ENCODE measurements around the gene RAD51B. TPM values are rescaled to one million over a fixed set of nuclear protein-coding genes. Genes with fewer than 3 reads are reported as not detected.
A peak's percentile ranks its signal among the peaks of the same experiment; 100 is the strongest.

Gene RAD51B
- polyA plus RNA-seq, 3 donors: 3.6 to 11.6 (median 9.4) TPM

GRCh38 chr14:68239988-68240771, 420.6 kb downstream of the RAD51B start:
- Histone ChIP-seq H2AFZ (ENCODE audit: insufficient read depth, low read depth, low read length, poor library complexity, severe bottlenecking) (peak overlapping the region; percentile 8), H3K4me3 (replicated peaks in 1 of 3; ENCODE audit: low read depth in 2 of 3, low read length in 3 of 3) (no peak overlapping the region), H3K27me3 (ENCODE audit: control insufficient read depth in 2 of 2, insufficient read depth in 2 of 2, low read length in 2 of 2) (no peaks in the 10 kb centered on the region), H3K9ac (ENCODE audit: insufficient read depth, low read length, poor library complexity, severe bottlenecking) (no peak overlapping the region), H4K20me1 (ENCODE audit: insufficient read depth, low read length) (no peaks in the 10 kb centered on the region), H3K79me2 (ENCODE audit: insufficient read depth, low read length) (no peaks in the 10 kb centered on the region), H3K27ac (ENCODE audit: low read depth in 1 of 2, low read length in 2 of 2) (no peak overlapping the region), H3K4me1 (ENCODE audit: control insufficient read depth in 1 of 2, insufficient read depth in 2 of 2, low read length in 2 of 2) (peaks cover 5% of the 10 kb centered on the region in 2 donors), H3K9me3 (replicated peaks in 1 of 2; ENCODE audit: control insufficient read depth in 1 of 2, insufficient read depth in 1 of 2, low read length in 2 of 2) (no peaks in the 10 kb centered on the region), H3K4me2 (replicated peaks; ENCODE audit: extremely low read depth, low read length, poor library complexity, severe bottlenecking) (no peak overlapping the region), H3K36me3 (replicated peaks in 1 of 2; ENCODE audit: control insufficient read depth in 1 of 2, insufficient read depth in 2 of 2, low read length in 2 of 2) (no peaks in the 10 kb centered on the region)
- peaks cover 11% of the 10 kb centered on the region for H3K4me1 Mint-ChIP-seq
- TF ChIP-seq, protein P1, sequence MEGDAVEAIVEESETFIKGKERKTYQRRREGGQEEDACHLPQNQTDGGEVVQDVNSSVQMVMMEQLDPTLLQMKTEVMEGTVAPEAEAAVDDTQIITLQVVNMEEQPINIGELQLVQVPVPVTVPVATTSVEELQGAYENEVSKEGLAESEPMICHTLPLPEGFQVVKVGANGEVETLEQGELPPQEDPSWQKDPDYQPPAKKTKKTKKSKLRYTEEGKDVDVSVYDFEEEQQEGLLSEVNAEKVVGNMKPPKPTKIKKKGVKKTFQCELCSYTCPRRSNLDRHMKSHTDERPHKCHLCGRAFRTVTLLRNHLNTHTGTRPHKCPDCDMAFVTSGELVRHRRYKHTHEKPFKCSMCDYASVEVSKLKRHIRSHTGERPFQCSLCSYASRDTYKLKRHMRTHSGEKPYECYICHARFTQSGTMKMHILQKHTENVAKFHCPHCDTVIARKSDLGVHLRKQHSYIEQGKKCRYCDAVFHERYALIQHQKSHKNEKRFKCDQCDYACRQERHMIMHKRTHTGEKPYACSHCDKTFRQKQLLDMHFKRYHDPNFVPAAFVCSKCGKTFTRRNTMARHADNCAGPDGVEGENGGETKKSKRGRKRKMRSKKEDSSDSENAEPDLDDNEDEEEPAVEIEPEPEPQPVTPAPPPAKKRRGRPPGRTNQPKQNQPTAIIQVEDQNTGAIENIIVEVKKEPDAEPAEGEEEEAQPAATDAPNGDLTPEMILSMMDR (IDR thresholded peaks at IDR 0.05): no peak
- H3K4me3 Mint-ChIP-seq: no peak overlapping the region
- H3K27me3 Mint-ChIP-seq (ENCODE audit: low read depth in 3 of 3): peaks cover 0 to 2% (median 0%) of the 10 kb centered on the region in 3 donors
- intact Hi-C loops (cut with micrococcal nuclease): no loop called here
- H3K27ac Mint-ChIP-seq: no peak overlapping the region
- H3K9me3 Mint-ChIP-seq: no peaks in the 10 kb centered on the region
- H3K36me3 Mint-ChIP-seq: peaks cover 0 to 5% of the 10 kb centered on the region in 2 donors
- 100% methylated on average over 1 of the region's 9 CpGs for WGBS (ENCODE audit: insufficient coverage)
- peak in 2 of 3 donors; percentile 12 to 14 for DNase-seq

- Mint-ChIP-seq H3K27ac (peak overlapping the region in 1 of 7 donors; percentile 7), H3K9me3 (no peaks in the 10 kb centered on the region), H3K4me3 (no peak overlapping the region), H3K27me3 (ENCODE audit: low read depth in 3 of 3) (peaks cover 0 to 2% (median 0%) of the 10 kb centered on the region in 3 donors), H3K36me3 (peaks cover 0 to 2% of the 10 kb centered on the region in 2 donors), H3K4me1 (peaks cover 14% of the 10 kb centered on the region)
- H3K79me2 ChIP-seq (ENCODE audit: insufficient read depth, low read length): no peaks in the 10 kb centered on the region
- no peak for DNase-seq
- H3K36me3 ChIP-seq (replicated peaks in 1 of 2; ENCODE audit: control insufficient read depth in 1 of 2, insufficient read depth in 2 of 2, low read length in 2 of 2): no peaks in the 10 kb centered on the region
- 100% methylated on average over 1 of the region's 6 CpGs for WGBS (ENCODE audit: insufficient coverage)
- H3K4me1 ChIP-seq (ENCODE audit: control insufficient read depth in 1 of 2, insufficient read depth in 2 of 2, low read length in 2 of 2): peaks cover 5% of the 10 kb centered on the region in 2 donors
- no peaks in the 10 kb centered on the region for H3K27me3 ChIP-seq (ENCODE audit: control insufficient read depth in 2 of 2, insufficient read depth in 2 of 2, low read length in 2 of 2)
- no peaks in the 10 kb centered on the region for H4K20me1 ChIP-seq (ENCODE audit: insufficient read depth, low read length)
- TF ChIP-seq, protein P1 (IDR thresholded peaks at IDR 0.05): no peak
- H3K4me3 ChIP-seq (replicated peaks in 1 of 3; ENCODE audit: low read depth in 2 of 3, low read length in 3 of 3): no peak overlapping the region
- H3K9me3 ChIP-seq (replicated peaks in 1 of 2; ENCODE audit: control insufficient read depth in 1 of 2, insufficient read depth in 1 of 2, low read length in 2 of 2): no peaks in the 10 kb centered on the region
- no peak overlapping the region for H3K4me2 ChIP-seq (replicated peaks; ENCODE audit: extremely low read depth, low read length, poor library complexity, severe bottlenecking)
- H3K27ac ChIP-seq (ENCODE audit: low read depth in 1 of 2, low read length in 2 of 2): no peak overlapping the region
- intact Hi-C loops (cut with micrococcal nuclease): no loop called here
- H3K9ac ChIP-seq (ENCODE audit: insufficient read depth, low read length, poor library complexity, severe bottlenecking): no peak overlapping the region
- no peak overlapping the region for H2AFZ ChIP-seq (ENCODE audit: insufficient read depth, low read depth, low read length, poor library complexity, severe bottlenecking)
Observed at GRCh38 chr14:68241862-68242487, 422.4 kb downstream of the RAD51B start.
